ENCODE results near the gene BIRC3.

Gene BIRC3

DNA sequence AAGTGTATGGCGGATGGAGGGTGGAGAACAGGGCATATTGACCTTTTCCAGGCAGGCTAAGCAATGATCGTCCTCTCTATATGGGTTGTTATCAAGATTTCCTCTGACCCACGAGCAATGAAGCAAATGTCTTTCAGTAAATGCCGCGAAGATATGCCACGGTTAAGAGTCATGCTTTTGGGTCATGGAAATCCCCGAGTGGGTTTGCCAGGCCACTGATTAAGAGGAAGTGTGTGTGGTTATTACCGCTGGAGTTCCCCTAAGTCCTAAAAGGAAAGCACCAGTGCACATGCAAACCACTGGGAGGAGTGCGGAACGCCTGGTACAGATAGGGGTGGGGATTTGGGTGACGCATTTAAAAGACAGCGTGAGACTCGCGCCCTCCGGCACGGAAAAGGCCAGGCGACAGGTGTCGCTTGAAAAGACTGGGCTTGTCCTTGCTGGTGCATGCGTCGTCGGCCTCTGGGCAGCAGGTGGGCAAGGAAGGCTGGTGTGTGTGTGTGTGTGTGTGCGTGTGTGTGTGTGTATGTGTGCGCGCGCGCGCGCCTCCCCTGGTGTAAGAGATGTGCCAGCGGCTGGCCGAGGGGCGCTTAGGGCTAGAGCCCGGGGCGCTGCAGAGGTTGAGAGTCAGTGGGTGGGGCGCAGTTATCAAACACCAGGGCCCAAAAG, at the start of gene BIRC3:
Gene BIRC3 (plus strand): TSS at position 386 of the 669 bp plus-strand sequence. CDS start 7,026 bp downstream, outside the sequence.
- DNase-seq (ENCODE audit: low read depth) = peak; percentile 69

GRCh38 chr11:102267609-102268008, 49.7 kb upstream of the BIRC3 start:
- peak; percentile 44 for DNase-seq (ENCODE audit: low read depth)

DNA sequence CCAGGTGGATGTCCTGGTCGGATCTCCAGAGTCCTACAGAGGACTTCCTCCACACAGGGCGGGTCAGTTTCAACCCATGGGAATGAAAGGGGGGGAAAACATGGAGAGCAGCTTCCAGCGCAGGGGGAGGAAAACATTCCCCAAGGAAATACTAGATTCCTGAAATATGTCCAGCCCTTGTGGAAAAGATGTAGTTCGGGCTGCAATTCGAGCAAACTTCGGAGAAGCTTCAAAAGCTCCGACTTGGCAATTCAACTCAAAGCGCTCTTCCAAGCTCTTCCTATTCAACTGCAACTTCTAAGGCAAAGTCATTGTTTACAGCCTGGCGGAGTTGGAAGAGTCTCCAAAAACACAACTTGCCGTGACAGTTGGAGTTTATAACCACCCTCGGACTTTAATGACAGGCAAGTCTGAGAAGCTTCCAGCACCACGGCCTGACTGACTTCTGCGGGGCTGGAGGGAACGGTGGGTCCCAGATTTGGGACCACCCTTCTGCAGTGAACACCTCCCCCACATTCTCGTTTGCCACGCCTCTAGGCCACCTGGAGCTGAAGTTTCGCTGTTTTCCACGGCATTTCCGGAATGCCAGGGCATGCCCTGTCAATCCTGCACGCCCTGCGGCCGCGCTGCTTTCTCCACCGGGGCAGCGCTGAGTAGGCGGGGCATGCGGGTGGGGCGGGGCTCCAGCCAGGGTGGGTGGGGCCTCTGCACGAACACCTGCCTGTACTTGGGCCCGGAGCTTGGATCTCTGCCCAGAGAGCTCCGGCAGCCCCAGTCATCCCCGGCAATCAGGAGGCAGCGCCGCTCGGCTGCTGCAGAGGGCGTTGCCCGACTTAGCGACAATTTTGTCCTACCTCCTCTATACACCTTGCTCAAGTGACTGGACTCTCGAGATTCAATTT, 49.0 kb upstream of the BIRC3 start:
- peak; percentile 42 for DNase-seq (ENCODE audit: low read depth)

GRCh38 chr11:102268985-102269470, 48.3 kb upstream of the BIRC3 start:
- no peak for DNase-seq (ENCODE audit: low read depth)

DNA sequence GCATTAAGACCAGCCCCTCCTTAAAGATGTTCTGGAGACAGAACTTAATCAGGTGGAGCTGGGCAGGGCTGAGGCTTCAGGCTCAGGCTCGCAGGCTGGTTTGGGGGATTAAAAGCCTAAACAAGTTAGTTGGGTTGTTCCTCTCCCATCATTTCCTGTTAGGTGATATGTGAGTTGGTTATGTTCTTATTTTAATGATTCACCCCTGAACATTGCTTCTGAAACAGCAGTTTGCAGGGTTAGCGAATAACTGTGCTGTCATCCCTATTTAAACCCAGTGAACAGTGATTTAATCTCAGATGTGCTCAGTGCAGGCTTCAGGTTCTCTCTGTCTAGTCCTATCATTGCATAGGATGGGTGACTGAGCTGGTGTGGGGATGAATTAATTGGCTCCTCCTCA, 47.4 kb upstream of the BIRC3 start:
- peak; percentile 20 for DNase-seq (ENCODE audit: low read depth)

DNA sequence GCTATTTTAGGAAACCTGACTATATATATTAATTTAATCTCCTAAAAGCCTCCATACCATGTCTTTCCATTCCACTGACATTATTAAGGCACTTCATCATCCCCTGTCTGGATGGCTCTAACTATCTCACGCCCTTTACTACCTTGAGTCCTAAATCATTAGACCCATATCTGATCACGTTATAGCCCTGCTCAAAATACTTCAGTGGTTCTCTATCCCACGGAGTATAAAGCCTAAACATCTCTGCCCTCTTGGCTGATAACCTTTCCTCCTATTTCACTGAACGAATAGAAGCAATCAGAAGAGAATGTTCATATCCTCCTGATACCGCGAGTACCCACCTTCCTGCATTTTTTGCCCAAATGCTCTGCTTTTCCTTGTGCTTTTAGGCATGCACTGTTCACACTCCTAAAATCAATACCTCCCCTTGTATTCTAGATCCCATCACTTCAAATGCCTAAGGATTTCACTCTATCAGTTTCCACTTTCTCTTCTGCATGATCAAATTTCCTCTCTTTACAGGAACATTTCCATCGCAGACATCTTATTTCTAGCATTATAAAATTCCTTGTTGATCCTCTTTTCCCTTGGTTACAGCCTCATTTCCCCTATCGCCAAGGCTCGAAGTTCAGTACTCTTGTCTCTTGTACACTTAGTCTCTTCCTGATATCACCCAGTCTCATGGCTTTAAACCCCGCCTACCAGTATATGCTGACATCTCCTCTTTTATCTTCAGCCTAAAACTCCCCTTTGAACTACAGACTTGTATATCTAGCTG, 45.0 kb upstream of the BIRC3 start:
- no peak for DNase-seq (ENCODE audit: low read depth)

GRCh38 chr11:102274628-102275027, 42.7 kb upstream of the BIRC3 start:
- DNase-seq (ENCODE audit: low read depth) = no peak

- DNase-seq (ENCODE audit: low read depth) = peak; percentile 19
Measured at GRCh38 chr11:102276362-102276761, 40.9 kb upstream of the BIRC3 start.

- peak; percentile 34 for DNase-seq (ENCODE audit: low read depth)
Measured at GRCh38 chr11:102276783-102277182, 40.5 kb upstream of the BIRC3 start.

- peak; percentile 22 for DNase-seq (ENCODE audit: low read depth)
Measured at GRCh38 chr11:102279641-102280170, 37.6 kb upstream of the BIRC3 start.

DNA sequence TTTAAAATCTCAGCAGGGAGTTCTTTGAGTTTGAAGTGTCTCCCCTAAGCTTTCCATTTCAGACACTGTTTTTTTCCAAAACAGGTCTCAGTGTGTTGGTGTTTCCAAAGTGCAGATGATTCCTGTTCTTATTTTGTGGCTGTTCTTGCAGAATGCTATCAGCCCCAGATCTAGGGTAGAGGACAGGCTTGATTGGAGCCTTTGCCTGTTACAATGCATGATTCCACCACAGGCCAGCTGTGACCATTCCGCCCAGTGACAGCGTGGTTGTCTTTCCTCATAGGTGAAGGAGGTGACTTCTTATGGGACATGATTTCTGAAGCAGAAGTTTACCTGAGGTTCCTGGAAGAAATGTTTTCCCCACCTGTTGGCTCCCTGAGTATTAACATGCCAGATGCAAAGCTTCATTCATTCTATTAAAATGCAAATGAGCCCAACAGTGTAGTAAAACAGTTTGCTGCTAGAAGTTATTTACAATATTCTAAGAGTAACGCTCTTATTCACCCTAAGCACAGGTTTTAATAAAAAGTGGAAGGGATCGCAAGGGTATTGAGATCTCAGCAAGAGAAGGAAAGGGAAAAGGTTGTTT, 36.9 kb upstream of the BIRC3 start:
- no peak for DNase-seq (ENCODE audit: low read depth)

DNA sequence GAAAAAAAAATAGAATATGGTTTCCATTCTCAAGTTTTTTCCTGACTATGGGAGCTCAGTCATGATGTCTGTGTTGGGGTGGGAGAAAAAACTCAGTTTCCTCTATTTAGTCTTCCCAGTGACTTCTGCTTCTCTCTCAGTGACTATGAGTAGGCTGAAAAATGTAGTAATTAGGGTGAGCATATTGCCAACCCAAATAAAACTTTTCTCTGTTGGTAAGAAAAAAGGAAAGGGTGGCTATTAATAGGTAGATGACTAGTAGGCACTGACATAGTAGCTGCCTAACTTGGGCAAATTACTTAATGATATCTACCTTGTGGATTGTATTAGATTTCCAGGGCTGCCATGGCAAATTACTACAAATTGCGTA, 34.2 kb upstream of the BIRC3 start:
- peak; percentile 42 for DNase-seq (ENCODE audit: low read depth)

GRCh38 chr11:102284008-102284407, 33.3 kb upstream of the BIRC3 start:
- DNase-seq (ENCODE audit: low read depth) = no peak

GRCh38 chr11:102286292-102286691, 31.0 kb upstream of the BIRC3 start:
- no peak for DNase-seq (ENCODE audit: low read depth)

GRCh38 chr11:102287964-102288724, 29.1 kb upstream of the BIRC3 start:
- DNase-seq (ENCODE audit: low read depth) = peak; percentile 31

- no peak for DNase-seq (ENCODE audit: low read depth)
Measured at GRCh38 chr11:102288725-102289083, 28.6 kb upstream of the BIRC3 start.

DNA sequence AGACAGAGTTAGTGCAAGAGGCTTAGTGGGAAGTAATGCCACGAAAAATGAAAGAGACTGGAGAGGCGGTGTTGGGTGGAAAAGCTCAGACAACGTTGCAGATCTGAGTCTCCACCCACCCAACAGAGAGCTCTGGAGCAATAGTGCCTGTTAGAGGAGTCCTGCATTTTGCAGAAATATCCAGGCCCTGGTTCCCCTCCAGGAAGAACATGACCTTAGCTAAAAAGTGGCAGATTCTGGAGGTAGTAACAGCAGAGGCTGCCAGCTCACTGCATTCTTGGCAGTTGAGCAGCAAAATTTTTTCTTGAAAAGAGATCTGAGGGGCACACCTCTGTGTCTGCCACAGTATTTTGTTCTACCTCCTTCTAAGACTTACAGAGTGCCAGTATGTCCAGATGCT, 27.7 kb upstream of the BIRC3 start:
- no peak for DNase-seq (ENCODE audit: low read depth)

DNA sequence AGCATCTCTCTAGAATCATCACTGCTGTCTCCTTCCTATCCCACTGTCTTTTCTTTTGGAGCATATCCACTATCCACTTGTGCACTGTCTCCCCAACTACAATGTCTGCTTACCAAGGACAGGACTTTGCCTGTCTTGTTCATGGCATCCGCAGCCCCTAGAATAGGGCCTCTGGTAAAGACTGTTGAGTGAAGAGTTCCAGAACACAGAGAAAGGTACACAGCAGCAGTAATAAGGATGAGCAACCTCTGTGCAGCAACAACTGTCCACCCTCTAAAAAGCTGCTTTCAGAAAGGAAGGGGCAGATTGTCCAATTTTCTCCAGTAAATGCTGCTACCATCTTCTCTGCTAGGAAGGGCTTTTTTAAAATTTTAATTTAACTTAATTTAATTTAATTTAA, 25.5 kb upstream of the BIRC3 start:
- DNase-seq (ENCODE audit: low read depth) = no peak

- no peak for DNase-seq (ENCODE audit: low read depth)
Measured at GRCh38 chr11:102292933-102293332, 24.4 kb upstream of the BIRC3 start.

GRCh38 chr11:102293873-102294601, 23.2 kb upstream of the BIRC3 start:
- DNase-seq (ENCODE audit: low read depth) = no peak

Data from GM04503 (cell line).